ENCODE measurements around the gene PPP4R3B. TPM values are rescaled to one million over a fixed set of nuclear protein-coding genes. Genes with fewer than 3 reads are reported as not detected.
"Not testable (repeated sequence)": the region's sequence is repeated elsewhere in the genome, so short reads cannot be mapped to it uniquely, and the experiment has no call there.

PPP4R3B gene
- total RNA-seq, 1 donor from 2014 or later = 64.6 TPM

GRCh38 chr2:55598056-55598795 is 19.2 kb downstream of the PPP4R3B start:
- DNase-seq (ENCODE audit: low spot score) (no peak), ATAC-seq (no peak)
- intact Hi-C loops (cut with DNase I) = no loop called here

- intact Hi-C loops (cut with DNase I); ATAC-seq; DNase-seq (ENCODE audit: low spot score): not testable (repeated sequence)
These were observed 20.6 kb downstream of the PPP4R3B start for GRCh38 chr2:55596795-55597194.

- no peak for ATAC-seq
- intact Hi-C loops (cut with DNase I) = no loop called here
- no peak for DNase-seq (ENCODE audit: low spot score)
These were observed 21.9 kb downstream of the PPP4R3B start for GRCh38 chr2:55595536-55595935.

GRCh38 chr2:55592130-55592529 is 25.3 kb downstream of the PPP4R3B start:
- no peak for ATAC-seq
- no peak for DNase-seq (ENCODE audit: low spot score)
- intact Hi-C loops (cut with DNase I) = no loop called here

GRCh38 chr2:55590810-55591440 is 26.5 kb downstream of the PPP4R3B start:
- DNase-seq (ENCODE audit: low spot score) = no peak
- intact Hi-C loops (cut with DNase I) = no loop called here
- ATAC-seq = no peak

GRCh38 chr2:55585451-55586080 is 31.9 kb downstream of the PPP4R3B start:
- DNase-seq (ENCODE audit: low spot score) (no peak), ATAC-seq (no peak)
- intact Hi-C loops (cut with DNase I) = no loop called here

- intact Hi-C loops (cut with DNase I) = no loop called here
- DNase-seq (ENCODE audit: low spot score) (no peak), ATAC-seq (no peak)
These were observed 35.4 kb downstream of the PPP4R3B start for GRCh38 chr2:55581874-55582547.

- intact Hi-C loops (cut with DNase I) = no loop called here
- no peak for DNase-seq (ENCODE audit: low spot score)
- no peak for ATAC-seq
These were observed 36.0 kb downstream of the PPP4R3B start for GRCh38 chr2:55581435-55581834.

GRCh38 chr2:55569002-55569401 is 48.4 kb downstream of the PPP4R3B start:
- intact Hi-C loops (cut with DNase I); DNase-seq (ENCODE audit: low spot score); ATAC-seq: not testable (repeated sequence)

- intact Hi-C loops (cut with DNase I) = no loop called here
- no peak for DNase-seq (ENCODE audit: low spot score)
- no peak for ATAC-seq
These were observed 50.1 kb downstream of the PPP4R3B start for GRCh38 chr2:55567298-55567697.

GRCh38 chr2:55565613-55566012 is 51.8 kb downstream of the PPP4R3B start:
- intact Hi-C loops (cut with DNase I) = no loop called here
- no peak for ATAC-seq
- DNase-seq (ENCODE audit: low spot score) = no peak

- no peak for ATAC-seq
- DNase-seq (ENCODE audit: low spot score) = no peak
- intact Hi-C loops (cut with DNase I) = no loop called here
These were observed 56.6 kb downstream of the PPP4R3B start for GRCh38 chr2:55560855-55561254.

GRCh38 chr2:55556809-55557208 is 60.6 kb downstream of the PPP4R3B start:
- intact Hi-C loops (cut with DNase I) = no loop called here
- ATAC-seq (no peak), DNase-seq (ENCODE audit: low spot score) (no peak)

GRCh38 chr2:55555977-55556376 is 61.4 kb downstream of the PPP4R3B start:
- intact Hi-C loops (cut with DNase I) = no loop called here
- ATAC-seq = no peak
- no peak for DNase-seq (ENCODE audit: low spot score)

- no peak for DNase-seq (ENCODE audit: low spot score)
- intact Hi-C loops (cut with DNase I) = no loop called here
- ATAC-seq = no peak
These were observed 64.1 kb downstream of the PPP4R3B start for GRCh38 chr2:55553321-55553720.

- intact Hi-C loops (cut with DNase I) = no loop called here
- ATAC-seq (no peak), DNase-seq (ENCODE audit: low spot score) (no peak)
These were observed 66.9 kb downstream of the PPP4R3B start for GRCh38 chr2:55550368-55551102.

GRCh38 chr2:55547679-55548078 is 69.7 kb downstream of the PPP4R3B start:
- intact Hi-C loops (cut with DNase I); DNase-seq (ENCODE audit: low spot score); ATAC-seq: not testable (repeated sequence)

- intact Hi-C loops (cut with DNase I) = no loop called here
- no peak for ATAC-seq
- no peak for DNase-seq (ENCODE audit: low spot score)
These were observed 70.4 kb downstream of the PPP4R3B start for GRCh38 chr2:55547001-55547400.

GRCh38 chr2:55530539-55531081 is 86.8 kb downstream of the PPP4R3B start:
- intact Hi-C loops (cut with DNase I) = no loop called here
- ATAC-seq = no peak
- DNase-seq (ENCODE audit: low spot score) = no peak
